Ishikawa (cell line): ENCODE measurements around the gene URB1.

Source experiments
- RAD21 ChIP-seq: IDR thresholded peaks from 2 replicates; pipeline ENCODE4 v1.6.1; 2012; ENCODE audit warnings: low read depth
- TCF12 ChIP-seq: IDR thresholded peaks from 2 replicates; pipeline ENCODE4 v1.6.1; 2012; ENCODE audit warnings: low read depth
- TEAD4 ChIP-seq: IDR thresholded peaks from 2 replicates; pipeline ENCODE4 v1.6.1; 2012
- TF ChIP-seq, protein P1 (sequence below): IDR thresholded peaks from 2 replicates; pipeline ENCODE4 v1.6.1; 2012; ENCODE audit warnings: low read depth, mild to moderate bottlenecking

DNA sequence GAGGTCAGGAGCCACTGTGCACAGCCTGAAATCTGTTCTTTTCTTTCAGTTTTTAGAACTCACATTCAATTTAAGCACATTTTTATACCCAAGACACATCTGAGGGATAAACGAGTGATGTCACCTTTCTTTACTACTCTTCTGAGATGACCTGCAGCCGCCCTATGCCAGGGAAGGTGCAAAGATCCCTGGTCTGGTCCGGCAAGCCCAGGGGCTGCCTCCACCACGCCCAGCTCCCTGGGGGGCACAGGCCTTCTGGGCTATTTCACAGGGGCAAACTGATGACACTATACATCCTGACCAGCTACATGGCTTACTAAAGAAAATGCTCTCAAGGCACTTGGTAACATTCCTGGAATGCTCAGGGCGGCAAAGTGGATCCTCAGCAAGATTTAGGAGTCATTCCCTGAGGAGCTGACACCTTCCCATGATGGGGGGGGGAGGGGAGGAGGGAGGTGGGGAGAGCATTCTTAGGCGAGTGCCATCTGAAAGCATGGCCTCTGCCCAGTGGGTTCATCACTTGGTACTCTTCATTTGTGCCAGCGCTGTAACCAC lies 82.8 kb downstream of the URB1 start:
- TF ChIP-seq TCF12 (no peak), RAD21 (no peak), TEAD4 (no peak)
- TF ChIP-seq, protein P1, sequence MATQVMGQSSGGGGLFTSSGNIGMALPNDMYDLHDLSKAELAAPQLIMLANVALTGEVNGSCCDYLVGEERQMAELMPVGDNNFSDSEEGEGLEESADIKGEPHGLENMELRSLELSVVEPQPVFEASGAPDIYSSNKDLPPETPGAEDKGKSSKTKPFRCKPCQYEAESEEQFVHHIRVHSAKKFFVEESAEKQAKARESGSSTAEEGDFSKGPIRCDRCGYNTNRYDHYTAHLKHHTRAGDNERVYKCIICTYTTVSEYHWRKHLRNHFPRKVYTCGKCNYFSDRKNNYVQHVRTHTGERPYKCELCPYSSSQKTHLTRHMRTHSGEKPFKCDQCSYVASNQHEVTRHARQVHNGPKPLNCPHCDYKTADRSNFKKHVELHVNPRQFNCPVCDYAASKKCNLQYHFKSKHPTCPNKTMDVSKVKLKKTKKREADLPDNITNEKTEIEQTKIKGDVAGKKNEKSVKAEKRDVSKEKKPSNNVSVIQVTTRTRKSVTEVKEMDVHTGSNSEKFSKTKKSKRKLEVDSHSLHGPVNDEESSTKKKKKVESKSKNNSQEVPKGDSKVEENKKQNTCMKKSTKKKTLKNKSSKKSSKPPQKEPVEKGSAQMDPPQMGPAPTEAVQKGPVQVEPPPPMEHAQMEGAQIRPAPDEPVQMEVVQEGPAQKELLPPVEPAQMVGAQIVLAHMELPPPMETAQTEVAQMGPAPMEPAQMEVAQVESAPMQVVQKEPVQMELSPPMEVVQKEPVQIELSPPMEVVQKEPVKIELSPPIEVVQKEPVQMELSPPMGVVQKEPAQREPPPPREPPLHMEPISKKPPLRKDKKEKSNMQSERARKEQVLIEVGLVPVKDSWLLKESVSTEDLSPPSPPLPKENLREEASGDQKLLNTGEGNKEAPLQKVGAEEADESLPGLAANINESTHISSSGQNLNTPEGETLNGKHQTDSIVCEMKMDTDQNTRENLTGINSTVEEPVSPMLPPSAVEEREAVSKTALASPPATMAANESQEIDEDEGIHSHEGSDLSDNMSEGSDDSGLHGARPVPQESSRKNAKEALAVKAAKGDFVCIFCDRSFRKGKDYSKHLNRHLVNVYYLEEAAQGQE, result no peak
